Fibroblast of the aortic adventitia (primary cell): Measurements from ENCODE around the gene SEMA4A. TPM values are rescaled to one million over a fixed set of nuclear protein-coding genes. Genes with fewer than 3 reads are reported as not detected.
A peak's percentile ranks its signal among the peaks of the same experiment; 100 is the strongest.

Experiments
- DNase-seq: peaks from one replicate; pipeline ENCODE4 v3.0.0-alpha.2; 2010; ENCODE audit warnings: low read depth
- H3K4me3 ChIP-seq: 2 replicates; pipeline ENCODE4 v1.5.1; 2011; ENCODE audit warnings: low read depth, mild to moderate bottlenecking, control low read depth, low read length, moderate library complexity
- CTCF ChIP-seq: IDR thresholded peaks from 2 replicates; pipeline ENCODE4 v1.5.1; 2011; ENCODE audit warnings: mild to moderate bottlenecking, low read length, control low read depth, inconsistent platforms; ENCODE audit not compliant: insufficient read depth
- total RNA-seq: library from RNA; depleted of rRNA; stranded (reverse); fragments of >200 nt; gene quantifications from 2 replicates; pipeline ENCODE4 v1.2.3, GENCODE V29; 2012; ENCODE audit warnings: low replicate concordance

Gene SEMA4A
- total RNA-seq, 1 donor: 1.4 TPM

GRCh38 chr1:156143765-156144489 is 9.5 kb upstream of the SEMA4A start:
- peak; percentile 47 for DNase-seq
- H3K4me3 ChIP-seq: no peak overlapping the region
- TF ChIP-seq CTCF: no peak

- no peak for TF ChIP-seq CTCF
- H3K4me3 ChIP-seq: no peak overlapping the region
- DNase-seq: no peak
Measured at GRCh38 chr1:156144742-156145141, 8.6 kb upstream of the SEMA4A start.

GRCh38 chr1:156145650-156146019 is 7.8 kb upstream of the SEMA4A start:
- DNase-seq: no peak
- H3K4me3 ChIP-seq: no peak overlapping the region
- no peak for TF ChIP-seq CTCF

- H3K4me3 ChIP-seq: no peak overlapping the region
- TF ChIP-seq CTCF: peak; percentile 66
- DNase-seq: peak; percentile 95
Measured at GRCh38 chr1:156146020-156146768, 7.2 kb upstream of the SEMA4A start.

GRCh38 chr1:156146769-156147405 is 6.5 kb upstream of the SEMA4A start:
- H3K4me3 ChIP-seq: no peak overlapping the region
- DNase-seq: peak; percentile 53
- no peak for TF ChIP-seq CTCF

GRCh38 chr1:156148216-156148615 is 5.2 kb upstream of the SEMA4A start:
- DNase-seq: no peak
- TF ChIP-seq CTCF: no peak
- no peak overlapping the region for H3K4me3 ChIP-seq
